Testis (tissue), 3 donors: Measurements from ENCODE around the gene SPATA2. TPM values are rescaled to one million over a fixed set of nuclear protein-coding genes. Genes with fewer than 3 reads are reported as not detected.

ENCODE experiments used
- DNase-seq: peaks from one replicate; pipeline ENCODE4 v3.0.0-alpha.2; 2019
- H3K27ac ChIP-seq, 2 donors: fragments of 200-600 bp; sonication (generic); one replicate each; pipeline ENCODE4 v1.5.1; 2019
- H3K27me3 ChIP-seq: fragments of 200-600 bp; sonication (generic); one replicate; pipeline ENCODE4 v1.5.1; 2019
- H3K36me3 ChIP-seq: fragments of 200-600 bp; sonication (generic); one replicate; pipeline ENCODE4 v1.5.1; 2017; ENCODE audit warnings: low read depth; ENCODE audit errors: missing control alignments
- H3K4me1 ChIP-seq: fragments of 200-600 bp; sonication (generic); one replicate; pipeline ENCODE4 v1.5.1; 2019
- H3K4me3 ChIP-seq, 2 donors: fragments of 200-600 bp; sonication (generic); one replicate each; pipeline ENCODE4 v1.5.1; 2017 to 2019
- H3K9me3 ChIP-seq: fragments of 200-600 bp; sonication (generic); one replicate; pipeline ENCODE4 v1.5.1; 2017
- POLR2A ChIP-seq: fragments of 450-650 bp; IDR thresholded peaks from one replicate; pipeline ENCODE4 v1.6.1; 2017; ENCODE audit warnings: antibody characterized with exemption, mild to moderate bottlenecking, moderate library complexity
- WGBS, 2 donors: methylation state at CpG; one replicate each; pipeline ENCODE4 v1.1.5; 2018; 5-methylcytosine and 5-hydroxymethylcytosine counted together
- intact Hi-C: fragments of 100-400 bp; cut with DNase I; formaldehyde crosslinking; loops from one replicate; pipeline ENCODE4 v1.15.1; 2023; ENCODE audit warnings: low total_unique reads
- polyA plus RNA-seq: library from polyadenylated mRNA; stranded (reverse); fragments of 350-450 nt; fragmentation: Illumina TruSeq; extraction: RNeasy Lipid Tissue Mini Kit (QIAGEN cat#74804); gene quantifications from one replicate; pipeline ENCODE4 v1.2.3, GENCODE V29; 2014; ENCODE audit warnings: low read depth, low replicate concordance; ENCODE audit not compliant: insufficient read depth
- total RNA-seq, 2 donors: library from RNA; depleted of rRNA; stranded (reverse); fragments of >200 nt; gene quantifications; one replicate each; pipeline ENCODE4 v1.2.3, GENCODE V29; 2016
- TF ChIP-seq, protein P1 (sequence below), 3 experiments: fragments of 450-650 bp in 2 of 3; fragments of 200-600 bp in 1 of 3; sonication (generic) in 1 of 3; IDR thresholded peaks; one replicate each; pipeline ENCODE4 v1.5.1; 2016 to 2019; ENCODE audit warnings: antibody characterized with exemption in 3 of 3, mild to moderate bottlenecking in 2 of 3, moderate library complexity in 1 of 3

Gene SPATA2
- total and polyA plus RNA-seq, 3 donors from 2014 or later: 21.9 to 30.7 (median 26.0) TPM

DNA sequence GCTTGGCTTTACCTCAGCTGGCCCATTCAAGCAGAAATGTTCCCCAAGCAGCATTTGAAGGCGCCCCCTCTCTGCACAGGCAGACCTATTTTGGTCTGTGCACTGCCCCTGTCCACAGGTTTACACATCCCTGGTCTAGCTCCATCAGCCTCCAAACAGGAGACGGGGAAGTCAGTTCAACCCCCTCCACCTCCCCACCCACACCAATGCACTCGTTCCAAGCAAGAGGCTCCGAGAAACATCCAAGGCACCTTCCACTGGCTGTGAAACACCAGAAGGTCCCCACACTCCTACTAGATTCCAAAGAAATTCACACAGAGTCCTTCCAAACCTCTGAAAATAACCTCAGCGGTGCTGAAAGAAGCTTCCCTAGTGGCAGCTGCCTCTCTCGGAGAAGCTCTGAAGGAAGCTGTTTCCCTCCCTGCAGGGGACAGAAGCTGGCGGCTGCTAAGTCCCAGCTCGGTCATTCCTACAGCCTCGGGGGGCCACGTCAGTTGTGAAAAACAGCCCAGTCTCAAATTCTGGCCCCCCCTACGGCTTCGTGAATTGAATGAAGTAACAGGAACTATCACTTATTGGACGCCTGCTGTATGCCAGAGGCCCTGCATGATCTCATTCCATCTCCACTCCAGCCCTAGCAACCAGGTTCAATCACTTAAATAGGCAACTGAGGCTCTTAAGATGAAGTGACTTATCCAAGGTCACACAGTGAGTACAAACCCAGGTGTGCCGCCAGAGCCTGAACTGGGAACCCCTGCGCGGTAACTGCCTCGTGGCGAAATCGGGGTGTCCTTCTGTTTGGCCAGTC lies 815 bp downstream of the SPATA2 start:
- H3K9me3 ChIP-seq: no peaks in the 10 kb centered on the region
- no peak for DNase-seq
- no peak for TF ChIP-seq POLR2A
- WGBS, 2 donors: 2 to 3% methylated on average over 12 to 19 of the region's 19 CpGs
- H3K36me3 ChIP-seq: no peaks in the 10 kb centered on the region
- no peaks in the 10 kb centered on the region for H3K27me3 ChIP-seq
- peak overlapping the region; percentile 98 to 99 for H3K27ac ChIP-seq
- peaks cover 30% of the 10 kb centered on the region for H3K4me1 ChIP-seq
- peak overlapping the region; percentile 96 to 99 for H3K4me3 ChIP-seq
- intact Hi-C loops: no loop called here

DNA sequence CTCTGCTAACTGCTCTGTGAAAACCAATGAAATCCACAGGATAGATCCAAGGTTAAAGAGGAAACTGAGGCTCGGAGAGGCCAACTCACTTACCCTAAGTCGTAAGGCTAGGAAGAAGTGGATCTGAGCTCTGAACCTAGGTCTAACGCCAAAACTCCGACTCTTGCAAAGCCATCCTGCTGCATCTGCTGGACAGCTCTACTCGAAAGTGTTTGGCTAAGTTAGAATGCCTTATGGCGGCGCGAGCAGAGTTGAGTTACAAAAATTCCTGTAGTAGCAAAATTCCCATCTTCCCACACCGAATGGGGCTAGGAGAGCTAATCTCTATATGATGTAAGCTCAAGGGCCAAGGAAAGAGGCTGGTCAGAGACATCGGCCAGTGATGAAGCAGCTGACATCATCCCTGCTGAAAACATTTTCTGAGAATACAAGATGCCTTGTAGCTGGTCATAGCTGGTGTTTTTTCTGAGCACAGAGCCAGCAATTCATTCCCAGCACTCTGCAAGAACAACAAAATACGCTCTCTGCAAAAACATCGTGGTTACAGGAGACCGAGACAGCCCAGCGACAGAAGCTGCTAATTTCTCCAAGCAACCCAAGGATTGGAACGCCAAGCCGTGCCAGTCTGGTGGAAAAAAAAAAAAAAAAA lies 1.8 kb downstream of the SPATA2 start:
- H3K9me3 ChIP-seq: no peaks in the 10 kb centered on the region
- H3K4me3 ChIP-seq: no peak overlapping the region
- H3K36me3 ChIP-seq: no peaks in the 10 kb centered on the region
- no peaks in the 10 kb centered on the region for H3K27me3 ChIP-seq
- TF ChIP-seq, protein P1, sequence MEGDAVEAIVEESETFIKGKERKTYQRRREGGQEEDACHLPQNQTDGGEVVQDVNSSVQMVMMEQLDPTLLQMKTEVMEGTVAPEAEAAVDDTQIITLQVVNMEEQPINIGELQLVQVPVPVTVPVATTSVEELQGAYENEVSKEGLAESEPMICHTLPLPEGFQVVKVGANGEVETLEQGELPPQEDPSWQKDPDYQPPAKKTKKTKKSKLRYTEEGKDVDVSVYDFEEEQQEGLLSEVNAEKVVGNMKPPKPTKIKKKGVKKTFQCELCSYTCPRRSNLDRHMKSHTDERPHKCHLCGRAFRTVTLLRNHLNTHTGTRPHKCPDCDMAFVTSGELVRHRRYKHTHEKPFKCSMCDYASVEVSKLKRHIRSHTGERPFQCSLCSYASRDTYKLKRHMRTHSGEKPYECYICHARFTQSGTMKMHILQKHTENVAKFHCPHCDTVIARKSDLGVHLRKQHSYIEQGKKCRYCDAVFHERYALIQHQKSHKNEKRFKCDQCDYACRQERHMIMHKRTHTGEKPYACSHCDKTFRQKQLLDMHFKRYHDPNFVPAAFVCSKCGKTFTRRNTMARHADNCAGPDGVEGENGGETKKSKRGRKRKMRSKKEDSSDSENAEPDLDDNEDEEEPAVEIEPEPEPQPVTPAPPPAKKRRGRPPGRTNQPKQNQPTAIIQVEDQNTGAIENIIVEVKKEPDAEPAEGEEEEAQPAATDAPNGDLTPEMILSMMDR (IDR thresholded peaks at IDR 0.05): no peak
- no peak for TF ChIP-seq POLR2A
- 42 to 60% methylated on average over 16 of the region's 16 CpGs for WGBS, 2 donors
- no peak overlapping the region for H3K27ac ChIP-seq
- peaks cover 31% of the 10 kb centered on the region for H3K4me1 ChIP-seq
- DNase-seq: no peak
- intact Hi-C loops: no loop called here

DNA sequence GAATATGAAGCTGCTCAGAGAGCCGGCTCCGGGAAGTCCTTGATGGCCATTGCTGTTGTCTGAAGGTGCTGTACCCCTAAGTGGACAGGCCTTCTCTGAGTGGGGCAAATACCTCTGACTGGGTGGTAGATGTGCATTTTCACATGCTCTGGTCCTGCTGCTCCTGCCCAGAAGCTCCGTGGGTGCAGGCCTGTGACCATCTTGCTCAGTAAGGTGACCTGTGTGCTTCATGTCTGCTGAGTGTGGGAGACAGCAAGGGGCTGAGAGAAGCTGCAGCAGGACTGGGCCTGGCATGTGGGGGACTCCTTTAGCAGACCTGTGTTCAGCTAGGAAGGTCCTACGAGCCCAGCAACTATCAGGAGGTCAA lies 5.0 kb downstream of the SPATA2 start:
- no peak for DNase-seq
- Histone ChIP-seq H3K4me1 (peaks cover 23% of the 10 kb centered on the region), H3K27me3 (no peaks in the 10 kb centered on the region), H3K4me3 (no peak overlapping the region), H3K36me3 (no peaks in the 10 kb centered on the region), H3K27ac (no peak overlapping the region), H3K9me3 (no peaks in the 10 kb centered on the region)
- intact Hi-C loops: no loop called here
- no peak for TF ChIP-seq POLR2A
- TF ChIP-seq, protein P1 (IDR thresholded peaks at IDR 0.05): no peak
- 28 to 67% methylated on average over 2 to 4 of the region's 4 CpGs for WGBS, 2 donors

DNA sequence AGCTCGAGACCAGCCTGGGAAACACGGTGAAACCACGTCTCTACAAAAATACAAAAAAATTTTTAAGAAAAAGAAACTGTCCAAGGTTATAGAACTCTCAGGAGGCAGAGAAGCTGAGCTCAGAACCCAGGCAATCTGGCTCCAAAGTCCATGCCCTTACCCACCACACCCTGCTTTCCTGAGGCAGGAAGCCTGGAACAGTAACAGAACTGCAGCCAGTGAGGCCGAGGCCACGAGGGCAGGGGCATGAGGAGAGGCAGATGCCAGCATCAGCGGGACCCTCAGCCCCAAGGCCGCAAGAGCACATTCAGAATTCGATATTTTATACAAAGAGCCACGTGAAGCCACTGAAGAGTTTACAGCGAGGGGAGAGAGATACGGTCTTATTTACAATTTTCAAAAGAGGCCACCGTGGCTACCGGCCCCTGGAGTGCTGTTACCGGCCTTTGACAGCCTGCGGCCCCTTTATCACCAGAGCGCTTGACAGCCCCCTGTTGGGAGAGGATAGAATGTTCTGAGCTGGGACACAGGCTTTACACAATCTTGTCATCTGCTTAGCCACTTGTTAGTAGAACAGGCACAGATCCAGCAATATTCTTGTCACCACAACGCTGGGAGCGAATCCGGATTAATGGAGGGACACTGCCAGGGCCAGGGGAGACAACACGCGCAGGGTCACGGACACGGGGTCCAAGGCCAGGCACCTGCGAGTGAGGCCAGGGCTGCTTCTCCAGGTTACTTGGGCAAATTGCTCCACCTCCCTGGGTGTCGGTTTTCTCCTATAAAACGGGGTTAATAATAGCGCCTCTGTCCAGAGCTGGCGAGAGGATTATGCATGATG lies 5.6 kb downstream of the SPATA2 start:
- Histone ChIP-seq H3K27ac (peak overlapping the region; percentile 14 to 15), H3K9me3 (no peaks in the 10 kb centered on the region), H3K4me1 (peaks cover 22% of the 10 kb centered on the region), H3K4me3 (no peak overlapping the region), H3K27me3 (no peaks in the 10 kb centered on the region), H3K36me3 (no peaks in the 10 kb centered on the region)
- WGBS, 2 donors: 58 to 76% methylated on average over 25 to 28 of the region's 28 CpGs
- peak; percentile 62 for DNase-seq
- intact Hi-C loops: no loop called here
- TF ChIP-seq, protein P1 (IDR thresholded peaks at IDR 0.05): peak in 1 of 3 experiments; percentile 38
- TF ChIP-seq POLR2A: no peak

DNA sequence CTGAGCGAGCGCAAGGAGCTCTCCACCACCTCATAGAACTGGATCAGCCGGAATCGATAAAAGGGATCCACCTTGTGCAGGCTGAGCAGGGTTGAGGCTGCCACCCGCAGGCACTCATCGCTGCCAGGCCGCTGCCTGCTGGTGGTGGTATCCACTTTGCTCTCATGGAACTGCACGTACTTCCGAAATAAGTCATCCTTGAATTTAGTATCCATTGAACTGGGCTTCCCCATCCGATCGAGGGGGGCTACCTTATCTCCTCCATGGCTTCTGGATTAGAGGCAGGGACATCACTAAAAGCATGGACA lies 7.1 kb downstream of the SPATA2 start:
- TF ChIP-seq, protein P1 (IDR thresholded peaks at IDR 0.05): no peak
- TF ChIP-seq POLR2A: no peak
- no peaks in the 10 kb centered on the region for H3K27me3 ChIP-seq
- no peak overlapping the region for H3K4me3 ChIP-seq
- intact Hi-C loops: no loop called here
- DNase-seq: no peak
- H3K36me3 ChIP-seq: no peaks in the 10 kb centered on the region
- H3K27ac ChIP-seq: no peak overlapping the region
- 96 to 97% methylated on average over 8 to 11 of the region's 11 CpGs for WGBS, 2 donors
- no peaks in the 10 kb centered on the region for H3K9me3 ChIP-seq
- peaks cover 7% of the 10 kb centered on the region for H3K4me1 ChIP-seq
